Activated gamma-delta T cell treated with anti-CD3 and anti-CD28 coated beads, Interleukin-2, amount 50 U/mL, for 16 hours (primary cell): ENCODE data around the gene PCP2.

Experiments
- DNase-seq: peaks from one replicate; pipeline ENCODE4 v3.0.0-alpha.2; 2020; ENCODE audit warnings: low read depth

Gene PCP2

GRCh38 chr19:7633698-7634097, at the start of gene PCP2:
Gene PCP2 (minus strand): TSS chr19:7633719. CDS start chr19:7633457, 262 bp downstream.
- DNase-seq: no peak

GRCh38 chr19:7682175-7682855, 48.8 kb upstream of the PCP2 start:
- no peak for DNase-seq

- DNase-seq: peak; percentile 82
Measured at GRCh38 chr19:7681340-7682174, 48.0 kb upstream of the PCP2 start.

GRCh38 chr19:7680606-7681339, 47.3 kb upstream of the PCP2 start, which contains the start of gene TRAPPC5:
Gene TRAPPC5 (plus strand): TSS chr19:7680833. CDS start chr19:7682254, 1,421 bp downstream.
- DNase-seq: peak; percentile 75

- DNase-seq: no peak
Measured at GRCh38 chr19:7679771-7680605, 46.5 kb upstream of the PCP2 start.

GRCh38 chr19:7678971-7679751, 45.6 kb upstream of the PCP2 start:
- peak; percentile 42 for DNase-seq

- no peak for DNase-seq
Measured at GRCh38 chr19:7677669-7678311, 44.3 kb upstream of the PCP2 start.

GRCh38 chr19:7676854-7677253, 43.3 kb upstream of the PCP2 start, which contains the start of gene MCEMP1:
Gene MCEMP1 (plus strand): TSS chr19:7677090. CDS start chr19:7677121, 31 bp downstream.
- DNase-seq: no peak

GRCh38 chr19:7676376-7676775, 42.9 kb upstream of the PCP2 start:
- no peak for DNase-seq

- DNase-seq: no peak
Measured at GRCh38 chr19:7674010-7675005, 40.8 kb upstream of the PCP2 start.

- DNase-seq: no peak
Measured at GRCh38 chr19:7672522-7672921, 39.0 kb upstream of the PCP2 start.

GRCh38 chr19:7670790-7671189, 37.3 kb upstream of the PCP2 start:
- no peak for DNase-seq

GRCh38 chr19:7670150-7670783, 36.7 kb upstream of the PCP2 start:
- no peak for DNase-seq

GRCh38 chr19:7669641-7670040, 36.1 kb upstream of the PCP2 start:
- no peak for DNase-seq

- DNase-seq: no peak
Measured at GRCh38 chr19:7668842-7669241, 35.3 kb upstream of the PCP2 start, which contains the start of gene RETN. Gene RETN (plus strand): TSS chr19:7669049. CDS start chr19:7669327, 278 bp downstream.

- DNase-seq: no peak
Measured at GRCh38 chr19:7665076-7665475, 31.6 kb upstream of the PCP2 start.

- DNase-seq: no peak
Measured at GRCh38 chr19:7663706-7664105, 30.2 kb upstream of the PCP2 start.

GRCh38 chr19:7662657-7663056, 29.1 kb upstream of the PCP2 start:
- no peak for DNase-seq
